Stimulated activated CD8-positive, alpha-beta memory T cell treated with anti-CD3 and anti-CD28 coated beads, Interleukin-15, amount 100 ng/mL, for 4 hours (primary cell): ENCODE measurements around the gene HSPBAP1.
"Not testable (repeated sequence)": the region's sequence is repeated elsewhere in the genome, so short reads cannot be mapped to it uniquely, and the experiment has no call there.

Source experiments
- DNase-seq, 2 donors: peaks; one replicate each; pipeline ENCODE4 v3.0.0-alpha.2; 2020; ENCODE audit warnings: low read depth in 2 of 2

Gene HSPBAP1

DNA sequence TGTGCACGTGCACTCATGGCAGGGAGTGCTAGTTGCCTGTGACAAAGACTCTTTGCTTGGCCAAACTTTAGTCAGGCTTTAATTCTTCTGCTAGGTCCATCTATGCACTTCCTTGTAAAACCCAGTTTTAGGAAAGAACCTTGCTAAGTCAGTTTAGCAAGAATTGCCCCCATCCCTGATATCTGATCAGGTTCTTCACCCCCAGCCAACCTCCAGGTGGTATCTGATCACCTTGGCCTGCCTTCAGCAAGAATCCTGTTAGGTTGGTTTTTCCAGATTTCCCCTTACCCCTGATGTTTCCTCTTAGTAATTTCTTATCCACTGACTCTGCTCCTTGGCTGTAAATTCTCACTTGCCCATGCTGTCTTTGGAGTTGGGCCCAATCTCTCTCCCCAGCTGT is 8.4 kb downstream of the HSPBAP1 start:
- DNase-seq: no peak

DNA sequence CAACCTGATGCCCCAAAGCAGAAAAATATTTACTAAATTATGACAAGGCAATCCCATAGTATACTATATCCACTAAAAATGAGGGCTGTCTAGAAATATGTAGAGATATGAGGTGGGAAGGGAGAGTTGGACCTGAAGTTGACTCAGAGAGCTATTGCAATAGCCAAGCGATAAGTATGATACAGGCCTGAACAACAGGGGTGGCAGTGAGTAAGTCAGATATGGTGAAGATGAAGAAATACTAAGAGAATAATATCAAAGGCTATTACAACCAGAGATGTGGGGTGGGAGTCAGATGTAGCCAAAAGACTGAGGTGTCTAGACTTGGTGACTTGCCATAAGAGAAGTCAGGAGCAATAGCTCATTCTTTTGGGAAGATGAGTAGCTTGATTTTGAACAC is 9.2 kb downstream of the HSPBAP1 start:
- no peak for DNase-seq

DNA sequence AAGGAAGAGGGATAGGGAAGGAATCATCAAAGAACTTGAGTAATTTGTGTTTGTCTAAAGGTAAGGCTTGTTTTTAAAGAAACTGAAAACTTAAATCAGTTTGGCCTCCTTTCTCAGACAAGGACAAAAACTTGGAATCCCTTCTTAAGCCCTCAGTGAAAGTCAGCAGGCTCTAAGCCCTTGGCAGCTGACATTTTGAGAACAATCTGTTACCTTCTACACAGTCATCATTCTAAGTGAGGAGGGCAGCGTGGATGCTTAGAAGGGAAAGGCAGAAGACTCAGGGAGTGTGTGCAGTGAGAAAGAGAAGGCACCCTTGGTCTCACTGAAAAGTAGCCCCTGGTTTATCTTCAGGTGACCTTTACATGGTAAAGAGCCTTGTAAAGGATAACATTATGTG is 10.8 kb downstream of the HSPBAP1 start:
- DNase-seq: no peak

DNA sequence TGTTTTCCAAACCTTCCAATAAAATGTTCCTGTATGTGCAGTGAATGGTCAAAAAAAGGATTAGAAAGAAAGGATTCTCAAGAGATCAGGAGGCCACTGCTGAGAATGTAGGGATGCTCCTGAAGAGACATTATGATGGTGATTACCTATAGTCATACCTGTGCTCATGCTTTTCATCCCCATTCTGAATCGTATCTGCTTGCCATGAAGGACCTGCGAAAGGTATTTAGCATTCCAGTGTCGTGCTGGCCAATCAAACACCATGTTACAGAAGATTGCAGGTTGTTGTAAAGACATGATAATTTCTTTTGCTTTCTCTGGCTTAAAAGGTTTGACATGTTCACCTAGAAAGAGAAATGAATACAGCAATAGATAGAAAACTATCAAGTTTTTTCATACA is 16.1 kb downstream of the HSPBAP1 start:
- DNase-seq: no peak

DNA sequence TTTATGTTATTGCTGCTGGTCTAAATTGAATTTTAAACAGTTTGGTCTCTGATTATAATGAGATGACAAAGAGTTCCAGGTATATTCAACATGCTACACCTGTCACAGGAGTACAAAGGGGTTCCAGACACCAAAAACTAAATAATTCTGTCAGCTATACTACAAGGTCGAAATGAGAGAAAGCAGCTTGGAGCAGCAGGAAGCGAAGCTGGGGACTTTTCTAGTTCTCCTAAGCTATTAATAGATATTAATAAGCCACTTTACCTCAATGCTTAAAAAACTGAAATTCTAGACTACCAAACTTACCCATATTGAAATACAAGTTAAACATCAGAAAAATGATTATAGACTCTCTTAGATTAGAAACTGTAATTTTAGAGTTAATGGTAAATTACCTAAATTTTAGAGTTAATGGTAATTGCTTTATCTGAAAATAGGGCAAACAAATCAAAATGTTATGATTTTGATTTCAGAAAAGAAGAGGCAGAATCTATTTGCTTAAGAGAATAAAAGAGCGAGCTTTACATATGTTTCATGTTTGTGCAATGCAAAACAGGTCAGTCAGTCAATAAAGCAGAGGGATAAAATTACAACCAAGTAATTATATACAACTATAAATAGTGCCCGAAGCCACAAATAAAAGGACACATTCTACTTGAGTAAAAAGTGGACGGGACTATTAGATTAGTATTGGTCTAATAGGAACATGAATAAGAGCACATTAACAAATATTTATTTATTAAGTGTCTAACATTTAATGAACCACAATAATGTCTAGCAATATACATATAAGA is 16.8 kb downstream of the HSPBAP1 start:
- no peak for DNase-seq

DNA sequence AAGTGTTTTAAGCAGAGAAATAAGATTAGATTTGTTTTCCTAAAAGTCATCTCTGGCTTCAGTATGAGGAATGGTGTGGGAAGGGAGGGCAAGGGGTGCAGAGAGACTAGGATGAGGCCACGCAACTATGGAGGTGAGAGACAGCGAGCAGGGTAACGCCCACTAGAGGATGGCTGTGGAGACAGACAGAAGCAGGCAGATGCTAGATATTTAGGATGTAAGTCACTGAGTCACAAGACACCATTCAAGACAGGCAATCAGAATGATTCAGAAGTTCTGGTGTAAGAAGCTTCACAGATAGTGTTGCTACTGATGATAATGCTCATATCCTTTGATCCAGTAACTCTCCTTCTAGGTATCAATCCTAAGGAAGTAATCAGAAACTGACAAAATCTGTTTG is 19.1 kb downstream of the HSPBAP1 start:
- DNase-seq: no peak

DNA sequence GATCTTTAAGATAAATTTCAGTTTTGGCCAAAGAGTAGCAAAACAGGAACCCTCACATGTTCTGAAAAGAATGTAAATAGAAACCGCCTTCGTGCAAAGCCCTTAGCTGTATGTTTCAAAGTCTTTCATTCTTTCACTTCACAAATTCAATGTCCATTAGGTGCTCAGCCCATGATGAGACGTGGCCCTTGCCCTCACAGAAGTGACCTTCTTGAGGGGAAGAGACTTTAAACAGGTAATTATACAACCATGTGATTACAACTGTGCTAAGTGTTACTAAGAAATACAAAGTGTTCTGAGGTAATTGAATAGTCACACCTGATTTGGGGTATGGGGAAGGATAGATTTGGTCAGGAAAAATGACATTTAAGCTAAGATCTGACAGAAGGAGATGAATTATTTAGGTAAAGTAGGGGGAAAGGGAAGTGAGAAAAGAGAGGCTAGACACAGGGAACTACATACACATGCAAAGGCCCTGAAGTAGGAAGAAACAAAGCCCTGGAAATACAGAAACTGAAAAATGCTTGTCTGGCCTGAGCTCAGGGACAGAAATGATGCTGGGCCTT is 19.6 kb downstream of the HSPBAP1 start:
- no peak for DNase-seq

DNA sequence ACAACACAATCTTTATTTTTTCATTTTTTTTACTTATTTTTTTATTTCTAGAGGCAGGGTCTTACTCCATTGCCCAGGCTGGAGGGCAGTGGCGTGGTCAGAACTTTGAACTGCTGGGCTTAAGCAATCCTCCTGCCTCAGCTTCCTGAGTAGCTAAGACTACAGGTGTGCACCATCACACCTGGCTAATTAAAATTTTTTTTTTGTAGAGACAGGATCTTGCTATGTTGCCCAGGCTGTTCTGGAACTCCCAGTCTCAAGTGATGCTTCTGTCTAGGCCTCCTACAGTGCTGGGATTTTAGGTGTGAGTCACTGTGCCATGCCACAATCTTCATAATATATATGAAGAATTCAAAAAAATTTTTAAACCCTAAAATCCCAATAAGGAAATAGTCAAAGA is 20.8 kb downstream of the HSPBAP1 start:
- no peak for DNase-seq

DNA sequence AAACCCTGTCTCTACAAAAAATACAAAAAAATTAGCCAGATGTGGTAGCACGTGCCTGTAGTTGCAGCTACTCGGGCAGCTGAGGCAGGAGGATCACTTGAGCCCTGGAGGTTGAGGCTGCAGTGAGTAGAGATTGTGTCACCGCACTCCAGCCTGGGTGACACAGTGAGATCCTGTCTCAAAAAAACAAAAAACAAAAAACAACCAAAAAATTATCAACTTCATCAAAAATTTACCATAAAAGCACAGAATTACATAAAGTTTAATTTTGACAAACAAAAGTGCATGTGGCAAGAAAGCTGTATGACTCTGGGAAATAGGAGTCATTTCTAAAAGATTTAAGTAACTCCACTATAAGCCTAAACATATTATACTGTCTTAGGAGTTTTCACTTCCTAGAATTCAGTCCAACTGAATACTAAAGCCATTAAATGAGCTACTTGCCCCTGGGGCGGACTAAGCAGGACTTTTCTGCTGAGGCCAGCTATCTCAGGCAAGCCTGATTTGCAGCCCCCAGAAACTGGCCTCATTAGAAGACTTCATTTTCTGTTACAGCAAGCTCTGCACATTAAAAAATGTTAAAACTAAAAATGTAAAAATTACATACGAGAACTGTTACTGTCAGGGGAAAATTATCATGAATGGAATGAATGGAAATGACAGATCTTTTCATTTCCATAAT is 23.0 kb downstream of the HSPBAP1 start:
- DNase-seq: no peak

DNA sequence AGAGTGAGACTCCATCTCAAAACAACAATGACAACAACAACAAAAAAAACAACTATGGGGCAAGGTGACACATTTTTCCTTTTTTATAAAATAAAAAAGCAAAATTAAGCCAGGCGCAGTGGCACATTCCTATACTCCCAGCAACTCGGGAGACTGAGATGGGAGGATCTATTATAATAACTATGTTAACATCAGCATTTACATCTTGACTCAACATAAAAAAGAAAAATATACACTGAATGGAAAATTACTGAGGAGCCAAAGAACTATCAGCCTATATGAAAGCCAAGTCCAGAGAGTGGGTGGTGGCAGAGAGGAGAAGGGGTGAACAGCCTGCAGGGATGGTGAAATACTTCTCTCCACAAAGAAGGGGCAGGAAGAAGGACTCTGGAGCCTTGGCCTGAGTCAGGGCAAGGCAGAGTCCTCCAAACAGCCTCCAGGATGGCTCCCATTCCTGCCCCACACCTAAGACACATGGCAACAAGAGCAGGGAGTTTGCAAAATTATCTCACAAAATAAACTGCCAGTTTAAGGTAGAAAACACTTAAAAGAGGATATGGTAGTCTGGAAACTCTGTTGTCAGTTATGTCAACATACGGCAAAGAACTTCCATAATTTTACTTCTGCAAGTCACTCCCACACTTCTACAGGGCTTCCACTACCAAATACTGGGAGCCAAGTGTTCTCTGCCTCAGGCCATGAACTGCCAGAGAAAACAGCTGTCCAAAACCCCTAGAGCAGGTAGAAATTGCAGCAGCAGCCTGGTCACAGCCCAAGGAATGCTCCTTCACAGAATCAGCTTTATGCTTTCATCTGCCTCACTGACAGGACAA is 25.9 kb downstream of the HSPBAP1 start:
- DNase-seq: no peak

DNA sequence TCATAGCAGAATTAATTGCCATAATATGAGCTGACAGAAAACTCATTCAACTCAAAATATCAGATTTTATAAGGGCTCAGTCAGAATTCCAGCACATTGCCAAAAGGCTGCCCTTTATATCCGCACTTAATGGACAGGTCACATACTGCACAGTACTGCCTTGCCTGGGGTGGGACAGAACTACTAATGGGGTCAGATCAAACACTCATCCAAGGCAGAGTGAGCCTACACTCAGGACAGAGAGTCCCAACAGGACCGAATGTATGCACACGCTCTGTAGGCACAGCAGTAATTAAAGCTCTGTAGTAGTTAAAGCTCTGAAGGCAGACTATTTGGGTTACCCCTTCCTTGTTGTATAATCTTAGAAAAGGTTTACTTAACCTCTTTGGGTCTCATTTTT is 27.2 kb downstream of the HSPBAP1 start:
- DNase-seq: no peak

DNA sequence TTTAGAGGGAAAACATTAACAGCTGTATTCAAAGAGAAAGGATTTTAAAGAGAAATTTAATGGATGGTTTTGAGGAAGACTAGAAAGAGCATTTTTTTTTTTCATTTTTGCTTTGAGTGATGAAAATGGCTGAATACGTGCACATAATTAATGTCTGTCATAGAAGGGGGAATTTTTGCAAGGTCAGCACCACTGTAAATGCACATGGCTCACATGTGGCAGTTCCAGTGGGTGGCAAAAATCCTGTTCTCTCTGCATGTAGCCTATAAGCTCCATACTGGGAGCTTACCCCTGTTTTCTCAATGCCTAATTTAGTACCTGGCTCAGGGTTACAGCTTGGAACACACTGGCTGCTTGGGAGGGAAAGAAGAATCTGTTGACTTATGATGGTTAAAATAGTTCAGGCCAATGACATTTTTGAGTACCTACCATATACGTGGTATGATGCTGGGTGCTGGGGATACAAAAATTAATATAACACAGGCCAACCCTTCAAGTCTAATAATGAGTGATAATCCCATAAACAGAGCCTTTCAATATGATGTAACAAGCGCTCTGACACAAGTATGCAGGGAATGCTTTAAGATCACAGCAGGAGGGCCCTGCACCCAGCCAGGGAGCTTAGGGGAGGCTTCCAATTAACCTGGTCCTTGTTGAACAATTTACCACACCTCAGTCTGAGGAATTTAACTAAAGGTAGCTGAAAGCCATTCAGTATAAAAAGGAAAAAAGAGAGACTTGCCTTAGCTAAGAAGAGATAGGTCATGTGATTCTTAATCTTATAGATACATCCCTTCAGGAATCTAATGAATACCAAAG is 33.0 kb downstream of the HSPBAP1 start:
- DNase-seq: no peak

DNA sequence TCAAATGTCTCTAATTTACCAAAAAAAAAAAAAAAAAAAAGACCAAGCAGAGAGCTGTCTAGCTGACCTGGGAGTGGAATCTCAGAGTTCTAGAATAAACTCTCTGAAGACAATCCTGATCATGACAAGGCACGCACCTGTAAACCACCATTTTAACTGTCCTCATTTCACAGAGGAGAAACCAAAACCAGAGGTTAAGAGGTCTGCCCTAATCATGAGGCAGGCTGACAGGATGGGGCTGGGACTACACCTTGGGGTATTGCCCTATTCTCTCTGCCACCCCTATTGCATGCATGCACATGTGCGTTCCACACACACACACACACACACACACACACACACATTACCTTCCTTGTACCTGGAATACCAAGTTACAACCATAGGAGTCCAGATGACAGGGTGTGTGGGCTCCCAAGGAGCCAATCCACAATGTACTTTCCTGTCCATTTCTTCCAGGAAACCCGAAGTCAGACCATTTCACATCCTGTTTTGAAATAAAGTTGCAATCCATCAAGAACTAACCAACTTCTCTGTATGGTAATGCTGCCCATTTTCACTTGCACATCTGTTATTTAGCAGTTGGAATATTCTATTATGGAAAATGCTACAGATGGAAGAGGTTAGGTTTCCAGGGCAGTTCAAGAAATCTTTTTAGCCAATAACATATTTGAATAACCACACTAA is 34.6 kb downstream of the HSPBAP1 start:
- DNase-seq: no peak

DNA sequence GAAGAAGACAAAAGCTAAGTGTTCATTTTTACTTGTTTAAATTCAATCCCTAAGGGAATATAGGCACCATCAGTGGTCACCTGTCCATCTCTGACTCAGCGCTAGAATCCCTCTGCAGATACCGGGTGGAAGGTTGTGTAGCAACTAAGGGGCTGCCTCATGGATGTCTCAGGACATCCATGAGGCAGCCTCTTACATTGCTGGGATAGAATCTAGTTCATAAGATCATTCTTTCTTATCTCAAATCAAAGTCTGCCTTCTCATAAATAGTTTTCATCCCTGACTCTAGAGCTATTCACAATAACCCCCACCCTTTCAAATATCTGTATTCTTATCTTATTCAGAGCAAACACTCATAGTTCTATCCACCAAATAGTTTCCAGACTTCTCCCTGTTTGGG is 38.1 kb downstream of the HSPBAP1 start:
- no peak for DNase-seq

DNA sequence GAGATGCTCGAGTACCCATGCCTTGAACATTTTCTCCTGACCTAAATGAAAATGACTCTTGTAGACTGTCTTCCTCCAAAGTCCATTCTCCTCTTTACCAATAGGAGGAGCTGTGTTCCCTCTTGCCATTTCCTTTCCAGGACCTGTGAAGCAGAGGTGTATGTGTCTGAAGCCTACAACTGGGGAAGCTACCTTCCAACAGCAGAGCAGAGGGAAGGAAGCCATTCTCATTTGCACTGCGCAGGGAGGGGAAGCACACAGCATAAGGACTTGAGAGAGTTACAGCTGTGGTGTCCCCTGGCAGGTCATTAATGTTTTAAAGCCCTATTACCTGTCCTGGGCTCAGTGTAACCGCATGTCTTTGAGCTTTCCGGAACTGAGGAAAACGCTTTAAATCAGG is 38.7 kb downstream of the HSPBAP1 start:
- no peak for DNase-seq

DNA sequence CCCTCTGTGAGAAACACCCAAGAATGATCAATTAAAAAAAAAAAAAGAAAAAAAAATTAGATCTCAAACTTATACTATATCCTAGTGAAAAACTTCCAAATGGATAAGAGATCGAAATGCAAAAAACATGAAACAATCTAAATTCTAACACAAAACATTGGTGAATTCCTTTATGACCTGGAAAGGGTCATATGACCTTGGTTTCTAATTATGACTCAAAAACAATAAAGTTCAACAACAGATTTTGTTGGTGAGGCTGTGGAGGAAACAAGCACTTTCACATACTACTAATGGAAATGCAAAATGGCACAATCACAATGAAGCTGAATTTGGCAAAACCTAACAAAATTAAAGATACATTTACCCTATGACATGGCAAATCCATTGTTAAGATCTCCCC is 45.3 kb downstream of the HSPBAP1 start:
- DNase-seq: no peak

DNA sequence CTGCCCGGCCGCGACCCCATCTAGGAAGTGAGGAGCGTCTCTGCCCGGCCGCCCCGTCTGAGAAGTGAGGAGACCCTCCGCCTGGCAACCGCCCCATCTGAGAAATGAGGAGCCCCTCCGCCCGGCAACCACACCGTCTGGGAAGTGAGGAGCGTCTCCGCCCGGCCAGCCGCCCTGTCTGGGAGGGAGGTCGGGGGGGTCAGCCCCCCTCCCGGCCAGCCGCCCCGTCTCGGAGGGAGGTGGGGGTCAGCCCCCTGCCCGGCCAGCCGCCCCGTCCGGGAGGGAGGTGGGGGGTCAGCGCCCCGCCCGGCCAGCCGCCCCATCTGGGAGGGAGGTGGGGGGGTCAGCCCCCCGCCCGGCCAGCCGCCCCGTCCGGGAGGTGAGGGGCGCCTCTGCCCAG is 46.3 kb downstream of the HSPBAP1 start:
- not testable (repeated sequence) for DNase-seq

DNA sequence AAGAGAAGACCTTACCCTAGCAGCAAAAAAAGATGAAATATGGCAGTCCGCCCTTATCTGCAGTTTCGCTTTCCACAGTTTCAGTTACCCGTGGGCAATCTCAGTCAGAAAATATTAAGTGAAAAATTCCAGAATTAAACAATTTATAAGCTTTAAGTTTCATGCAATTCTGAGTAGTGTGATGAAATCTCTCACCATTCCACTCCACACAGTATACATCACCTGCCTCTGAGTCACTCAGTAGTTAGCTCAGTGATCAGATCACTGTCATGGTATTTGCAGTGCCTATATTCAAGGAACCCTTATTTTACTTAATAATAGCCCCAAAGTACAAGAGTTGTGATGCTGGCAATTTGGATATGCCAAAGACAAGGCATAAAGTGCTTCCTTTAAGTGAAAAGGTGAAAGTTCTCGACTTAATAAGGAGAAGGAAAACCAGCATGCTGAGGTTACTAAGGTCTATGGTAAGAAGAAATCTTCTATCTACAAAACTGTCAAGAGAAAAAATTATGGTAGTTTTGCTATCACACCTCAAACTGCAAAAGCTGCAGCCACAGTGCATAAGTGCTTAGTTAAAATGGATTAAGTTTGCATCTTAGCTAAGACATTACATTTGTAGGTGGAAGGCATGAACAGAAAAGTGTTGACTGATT is 48.1 kb downstream of the HSPBAP1 start:
- no peak for DNase-seq

DNA sequence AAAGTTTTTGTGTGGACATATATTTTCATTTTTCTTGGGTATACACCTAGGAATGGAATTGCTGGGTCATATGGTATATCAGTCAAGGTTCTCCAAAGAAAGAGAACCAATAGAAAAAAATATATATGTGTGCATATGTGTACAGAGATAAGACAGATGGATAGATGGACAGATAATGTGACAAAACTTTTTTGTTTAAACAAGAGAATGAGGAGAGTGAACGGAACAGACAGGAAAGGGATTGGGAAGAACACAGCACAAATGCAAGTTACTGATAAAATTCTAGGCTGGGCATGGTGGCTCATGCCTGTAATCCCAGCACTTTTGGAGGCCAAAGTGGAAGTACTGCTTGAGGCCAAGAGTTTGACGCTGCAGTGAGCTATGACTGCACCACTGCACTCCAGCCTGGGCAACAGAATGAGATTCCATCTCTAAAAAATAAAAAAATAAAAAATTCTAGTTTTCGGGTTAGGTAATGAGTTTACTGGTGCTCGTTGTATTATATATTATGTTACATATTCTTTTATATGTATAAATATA is 50.0 kb downstream of the HSPBAP1 start:
- no peak for DNase-seq

DNA sequence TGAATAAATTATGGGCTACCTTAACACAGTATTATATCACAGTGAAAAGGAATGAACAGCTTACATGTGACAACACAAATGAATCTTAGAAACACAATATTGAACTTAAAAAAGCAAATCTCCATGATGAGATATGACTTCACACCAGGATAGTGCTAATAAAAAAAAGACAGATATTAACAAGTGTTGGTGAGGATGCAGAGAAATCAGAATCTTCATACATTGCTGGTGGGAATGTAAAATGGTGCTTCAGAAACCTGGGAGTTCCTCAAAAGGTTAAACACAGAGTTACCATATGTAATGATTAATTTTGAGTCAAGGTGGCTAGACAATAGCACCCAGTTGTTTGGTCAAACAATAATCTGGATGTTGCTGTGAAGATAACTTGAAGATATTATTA is 51.4 kb downstream of the HSPBAP1 start:
- no peak for DNase-seq
